GM12892 (cell line): Measurements from ENCODE around the gene RLN2.

ENCODE experiments used
- POLR2A ChIP-seq: IDR thresholded peaks from 2 replicates; pipeline ENCODE4 v1.6.1; 2011; ENCODE audit warnings: low read depth, low read length, control low read depth
- POLR2AphosphoS5 ChIP-seq: IDR thresholded peaks from 2 replicates; pipeline ENCODE4 v1.6.1; 2011; ENCODE audit warnings: low read depth, low read length, control low read depth

GRCh38 chr9:5352637-5353248 lies 48.2 kb upstream of the RLN2 start:
- TF ChIP-seq POLR2AphosphoS5 = no peak
- TF ChIP-seq POLR2A = no peak
